ENCODE measurements around the gene KIFAP3. TPM values are rescaled to one million over a fixed set of nuclear protein-coding genes. Genes with fewer than 3 reads are reported as not detected.
A peak's percentile ranks its signal among the peaks of the same experiment; 100 is the strongest.
"Not testable (repeated sequence)": the region's sequence is repeated elsewhere in the genome, so short reads cannot be mapped to it uniquely, and the experiment has no call there.

The KIFAP3 gene
- total and polyA plus RNA-seq, 2 experiments from 2014 or later, result 60.6 to 75.8 TPM

DNA sequence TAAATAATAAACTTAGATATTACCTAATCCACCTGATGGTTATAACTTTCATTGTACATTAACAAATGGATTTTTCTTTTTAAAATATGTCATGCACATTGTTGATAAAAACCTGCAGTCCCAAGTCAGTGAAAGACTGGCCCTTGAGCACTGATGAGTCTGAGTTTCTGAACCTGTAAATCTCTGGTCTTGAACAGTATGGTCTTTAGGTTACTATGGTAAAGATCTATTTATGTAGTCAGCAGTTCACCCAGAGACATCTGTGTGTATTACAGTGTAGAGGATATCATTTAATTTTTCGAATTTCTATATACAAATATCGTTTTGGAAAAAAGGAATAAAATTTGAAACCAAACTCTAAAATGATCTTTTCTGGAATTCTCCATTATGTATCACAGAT, 150.4 kb downstream of the KIFAP3 start:
- Histone ChIP-seq H3K27me3 (no peaks in the 10 kb centered on the region), H3K27ac (no peak overlapping the region), H3K4me3 (no peak overlapping the region), H3K9me3 (ENCODE audit: low read depth) (no peaks in the 10 kb centered on the region), H3K36me3 (peaks cover 6% of the 10 kb centered on the region), H3K4me1 (ENCODE audit: low read depth) (peaks cover 19% of the 10 kb centered on the region)
- no peak for DNase-seq (ENCODE audit: low read depth in 1 of 2, low spot score in 1 of 2)
- no peak for TF ChIP-seq CTCF (IDR thresholded peaks at IDR 0.05; ENCODE audit: low read depth, low read length)

- no peak overlapping the region for H3K27ac ChIP-seq
- no peak for TF ChIP-seq CTCF (IDR thresholded peaks at IDR 0.05; ENCODE audit: low read depth, low read length)
- no peaks in the 10 kb centered on the region for H3K27me3 ChIP-seq
- no peak for DNase-seq (ENCODE audit: low read depth in 1 of 2, low spot score in 1 of 2)
- peaks cover 6% of the 10 kb centered on the region for H3K36me3 ChIP-seq
- H3K9me3 ChIP-seq (ENCODE audit: low read depth), result no peaks in the 10 kb centered on the region
- no peak overlapping the region for H3K4me3 ChIP-seq
- peaks cover 17% of the 10 kb centered on the region for H3K4me1 ChIP-seq (ENCODE audit: low read depth)
Observed at GRCh38 chr1:169921080-169921479, 153.4 kb downstream of the KIFAP3 start.

DNA sequence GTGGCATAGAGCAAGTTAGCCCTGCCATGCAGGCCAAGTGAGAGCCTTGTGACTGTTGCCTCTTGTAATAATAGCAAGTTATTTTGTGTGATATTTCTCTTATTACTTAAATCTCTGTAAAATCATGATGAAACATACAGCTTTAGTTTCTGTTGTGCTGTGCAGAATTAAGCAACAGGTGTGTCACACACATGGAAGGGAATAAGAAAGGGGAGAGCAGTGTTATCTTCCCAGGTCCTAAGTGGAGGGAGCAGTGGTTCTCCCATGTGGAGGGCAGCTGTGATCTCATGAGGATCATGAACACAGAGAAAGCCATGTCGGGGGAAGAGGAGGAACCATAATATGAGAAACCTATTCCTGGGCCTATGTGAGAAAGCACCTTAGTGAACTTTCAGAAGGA, 155.6 kb downstream of the KIFAP3 start:
- TF ChIP-seq CTCF (IDR thresholded peaks at IDR 0.05; ENCODE audit: low read depth, low read length), result no peak
- no peaks in the 10 kb centered on the region for H3K9me3 ChIP-seq (ENCODE audit: low read depth)
- no peak overlapping the region for H3K27ac ChIP-seq
- H3K4me3 ChIP-seq, result no peak overlapping the region
- no peak for DNase-seq (ENCODE audit: low read depth in 1 of 2, low spot score in 1 of 2)
- H3K4me1 ChIP-seq (ENCODE audit: low read depth), result no peaks in the 10 kb centered on the region
- no peaks in the 10 kb centered on the region for H3K27me3 ChIP-seq
- H3K36me3 ChIP-seq, result peaks cover 6% of the 10 kb centered on the region

DNA sequence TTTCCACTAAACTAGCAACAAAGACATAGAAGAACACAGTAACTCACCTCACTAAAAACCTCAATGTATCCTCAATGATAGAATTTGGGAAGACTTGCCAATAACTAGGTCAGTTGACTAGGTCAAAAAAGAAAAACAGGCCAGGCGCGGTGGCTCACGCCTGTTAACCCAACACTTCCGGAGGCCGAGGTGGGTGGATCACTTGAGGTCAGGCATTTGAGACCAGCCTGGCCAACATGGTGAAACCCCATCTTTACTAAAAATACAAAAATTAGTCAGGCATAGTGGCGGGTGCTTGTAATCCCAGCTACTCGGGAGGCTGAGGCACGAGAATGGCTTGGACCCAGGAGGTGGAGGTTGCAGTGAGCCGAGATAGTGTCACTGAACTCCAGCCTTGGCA, 156.3 kb downstream of the KIFAP3 start:
- not testable (repeated sequence) for H3K4me3 ChIP-seq; H3K4me1 ChIP-seq (ENCODE audit: low read depth); H3K36me3 ChIP-seq; H3K27ac ChIP-seq; H3K9me3 ChIP-seq (ENCODE audit: low read depth); H3K27me3 ChIP-seq; DNase-seq (ENCODE audit: low read depth in 1 of 2, low spot score in 1 of 2)

DNA sequence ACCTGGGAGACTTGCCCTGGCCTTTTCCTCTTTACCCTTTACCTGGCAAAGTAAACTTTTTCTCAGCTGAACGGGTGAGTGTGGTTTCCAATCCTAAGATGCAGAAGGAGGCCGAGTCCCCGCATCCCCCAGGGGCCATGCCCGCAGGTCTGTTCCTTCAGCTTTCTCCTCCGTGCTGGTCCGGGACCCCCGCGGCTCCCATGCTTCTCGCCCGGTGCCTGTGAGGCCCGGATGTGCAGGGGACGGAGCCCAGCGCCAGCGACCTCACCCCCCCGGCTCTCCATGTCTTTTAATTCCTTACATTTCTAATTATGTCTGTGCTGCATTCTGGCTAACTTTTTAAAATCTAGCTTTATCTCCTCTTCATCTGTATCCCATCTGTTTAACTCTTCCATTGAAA, 159.3 kb downstream of the KIFAP3 start:
- DNase-seq (ENCODE audit: low read depth in 1 of 2, low spot score in 1 of 2), result no peak
- no peak for TF ChIP-seq CTCF (IDR thresholded peaks at IDR 0.05; ENCODE audit: low read depth, low read length)
- Histone ChIP-seq H3K36me3 (no peaks in the 10 kb centered on the region), H3K4me3 (no peak overlapping the region), H3K4me1 (ENCODE audit: low read depth) (peaks cover 5% of the 10 kb centered on the region), H3K27ac (no peak overlapping the region), H3K27me3 (no peaks in the 10 kb centered on the region), H3K9me3 (ENCODE audit: low read depth) (no peaks in the 10 kb centered on the region)

GRCh38 chr1:169914531-169914930, 160.0 kb downstream of the KIFAP3 start:
- no peak for TF ChIP-seq CTCF (IDR thresholded peaks at IDR 0.05; ENCODE audit: low read depth, low read length)
- Histone ChIP-seq H3K27ac (no peak overlapping the region), H3K4me3 (no peak overlapping the region), H3K9me3 (ENCODE audit: low read depth) (no peaks in the 10 kb centered on the region), H3K4me1 (ENCODE audit: low read depth) (peaks cover 5% of the 10 kb centered on the region), H3K27me3 (no peaks in the 10 kb centered on the region), H3K36me3 (no peaks in the 10 kb centered on the region)
- peak in 1 of 2 donors; percentile 41 for DNase-seq (ENCODE audit: low read depth in 1 of 2, low spot score in 1 of 2)
